Anterior cingulate cortex (tissue), 58 donors: ENCODE measurements around the gene PGA5.

Experiments
- DNase-seq, 58 donors: peaks; one replicate each; lab custom pipeline; 2025; lab: John Stamatoyannopoulos, UW

PGA5 gene

GRCh38 chr11:61264795-61265194, 23.8 kb downstream of the PGA5 start:
- no peak for DNase-seq

- no peak for DNase-seq
These were observed 24.4 kb downstream of the PGA5 start for GRCh38 chr11:61265357-61265756.

DNA sequence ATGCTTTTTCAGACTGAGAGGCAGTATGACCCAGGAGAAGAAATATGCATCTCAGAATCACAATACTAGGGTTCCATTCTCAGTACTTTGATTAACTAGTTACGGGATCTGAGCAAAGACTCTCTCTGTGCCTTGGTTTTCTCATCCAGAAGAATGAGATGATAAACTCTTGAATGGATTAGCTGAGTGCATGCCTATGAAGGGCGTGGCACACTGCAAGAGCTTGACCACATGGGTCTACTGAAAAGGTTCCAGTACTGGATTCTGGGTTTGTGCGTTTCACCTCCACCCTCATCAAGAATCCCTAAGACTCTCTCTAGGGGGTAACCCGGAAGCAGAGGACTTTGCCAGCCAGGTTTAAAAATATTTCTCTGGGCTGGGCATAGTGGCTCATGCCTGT, 25.6 kb downstream of the PGA5 start:
- no peak for DNase-seq

DNA sequence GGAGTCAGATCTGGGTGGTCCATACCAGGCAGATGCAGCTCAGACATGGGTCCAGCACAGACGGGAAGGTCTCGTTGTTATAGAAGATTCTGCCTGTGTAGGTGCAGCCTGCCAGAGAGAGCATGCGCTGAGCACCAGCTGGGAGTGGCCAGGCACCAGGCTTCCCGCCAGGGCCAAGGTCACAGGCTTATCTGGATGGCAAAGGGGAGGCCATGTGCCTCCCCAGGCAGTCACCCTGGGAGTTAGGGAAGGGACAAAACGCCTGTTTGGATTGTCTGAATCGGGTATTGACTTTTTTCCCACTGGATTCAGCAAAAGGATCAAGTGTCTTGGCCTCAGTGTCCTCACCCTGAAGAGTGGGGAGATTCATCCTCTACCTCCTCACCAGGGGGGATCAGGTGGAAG, 26.5 kb downstream of the PGA5 start:
- no peak for DNase-seq

GRCh38 chr11:61268588-61269250, 27.7 kb downstream of the PGA5 start:
- no peak for DNase-seq

DNA sequence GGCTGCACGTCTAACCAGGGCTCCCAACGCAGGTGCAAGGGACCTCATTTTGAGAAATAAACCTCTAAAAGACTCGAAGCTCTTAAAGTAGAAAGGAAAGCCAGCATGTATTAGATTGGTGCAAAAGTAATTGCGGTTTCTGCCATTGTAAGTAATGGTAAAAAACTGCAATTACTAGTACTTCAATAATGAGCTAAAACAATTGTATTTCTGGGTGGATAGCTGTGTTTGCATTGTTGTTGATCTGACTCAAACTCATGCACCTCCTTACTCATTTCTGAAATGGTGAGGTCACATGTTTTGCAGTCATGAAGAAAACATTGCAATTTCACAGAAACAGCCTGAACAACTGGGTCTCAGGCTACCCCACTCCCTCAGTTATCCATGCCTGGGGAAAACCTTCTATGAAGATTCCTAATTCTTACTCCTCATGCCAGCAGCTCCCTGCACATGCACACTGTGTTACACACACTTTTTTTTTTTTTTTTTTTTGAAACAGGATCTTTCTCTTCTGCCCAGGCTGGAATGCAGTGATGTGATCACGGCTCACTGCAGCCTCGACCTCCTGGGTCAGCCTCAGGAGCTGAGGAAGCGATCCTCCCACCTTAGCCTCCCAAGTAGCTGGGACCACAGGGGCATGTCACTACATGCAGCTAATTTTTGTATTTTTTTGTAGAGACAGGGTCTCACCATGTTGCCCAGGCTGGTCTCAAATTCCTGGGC, 29.5 kb downstream of the PGA5 start:
- DNase-seq: no peak

DNA sequence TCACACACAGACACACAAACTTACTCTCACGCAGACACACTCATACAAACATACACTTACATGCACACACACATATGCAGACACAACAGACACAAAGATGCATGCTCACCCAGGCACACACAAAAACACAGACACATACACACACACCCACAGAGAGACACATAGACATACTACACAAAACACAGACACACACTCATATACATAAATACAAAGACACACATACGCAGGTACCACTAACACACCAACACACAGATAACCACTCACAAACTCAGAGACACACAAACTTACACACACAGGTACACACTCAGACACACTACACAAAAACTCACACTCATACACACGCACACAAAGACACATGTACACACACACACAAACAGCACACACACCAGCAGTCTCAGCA, 31.8 kb downstream of the PGA5 start:
- no peak for DNase-seq

DNA sequence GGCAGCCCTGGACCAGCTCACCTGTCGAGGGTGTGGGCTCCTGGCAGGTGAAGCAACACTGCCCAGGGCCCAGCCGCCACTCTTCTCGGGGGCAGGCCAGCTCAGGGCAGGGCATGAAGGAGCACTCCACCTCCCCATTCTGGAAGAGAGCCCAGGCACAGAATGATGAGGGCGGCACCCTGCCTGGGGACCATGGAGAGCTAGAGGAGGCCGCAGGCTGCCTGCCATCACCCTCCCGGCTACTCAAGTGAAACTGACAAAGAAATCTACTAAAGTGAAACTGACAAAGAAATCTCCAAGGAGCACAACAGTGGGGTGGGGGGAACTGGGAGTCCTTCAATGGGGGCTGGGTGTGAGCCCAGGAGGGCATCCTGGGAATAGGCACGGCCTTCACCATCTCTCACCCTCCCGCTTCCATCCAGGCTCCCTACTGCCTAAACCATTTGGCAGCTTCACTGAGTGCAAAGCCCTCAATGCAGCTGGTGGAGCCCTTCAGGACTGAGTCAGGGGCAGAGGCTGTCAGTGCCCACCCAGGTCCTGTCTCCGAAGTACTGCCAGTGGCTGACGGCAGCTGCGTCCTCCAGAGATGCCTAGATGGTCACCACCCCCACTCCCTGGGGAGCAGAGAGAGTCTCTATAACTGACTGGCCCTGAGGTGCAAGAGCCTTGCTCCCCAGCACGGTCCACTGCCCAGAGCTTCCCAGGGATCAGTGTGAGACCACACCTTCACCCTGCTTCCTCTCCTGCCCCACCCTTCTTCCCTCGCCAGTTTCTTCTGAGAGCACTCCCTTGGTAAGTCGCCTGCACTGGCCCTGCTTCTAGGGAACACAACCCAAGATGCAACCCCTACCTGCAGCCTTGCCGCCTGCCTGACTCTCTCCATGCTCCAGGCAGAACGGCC, 32.5 kb downstream of the PGA5 start:
- DNase-seq: peak in 41 of 58 donors; percentile 13 to 86 (median 50)

DNA sequence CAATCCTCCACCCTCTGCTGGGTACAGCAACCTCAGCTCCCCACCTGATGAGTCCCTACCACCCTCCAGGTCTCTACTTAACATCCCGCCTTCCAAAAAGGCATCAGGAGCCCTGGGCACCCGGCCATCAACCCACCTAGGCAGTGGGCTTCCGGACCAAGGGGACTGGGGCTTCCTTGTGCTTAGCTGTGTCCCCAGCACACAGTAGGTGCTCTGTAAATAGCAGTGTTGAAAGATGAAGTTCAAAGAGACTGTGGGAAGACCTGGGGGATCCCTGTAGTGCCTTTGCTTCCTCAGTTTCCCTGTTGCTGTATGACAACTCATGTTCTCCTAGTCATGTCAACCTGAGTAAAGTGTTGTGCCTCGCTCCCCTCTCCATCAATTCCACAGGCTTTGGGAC, 33.1 kb downstream of the PGA5 start:
- no peak for DNase-seq

DNA sequence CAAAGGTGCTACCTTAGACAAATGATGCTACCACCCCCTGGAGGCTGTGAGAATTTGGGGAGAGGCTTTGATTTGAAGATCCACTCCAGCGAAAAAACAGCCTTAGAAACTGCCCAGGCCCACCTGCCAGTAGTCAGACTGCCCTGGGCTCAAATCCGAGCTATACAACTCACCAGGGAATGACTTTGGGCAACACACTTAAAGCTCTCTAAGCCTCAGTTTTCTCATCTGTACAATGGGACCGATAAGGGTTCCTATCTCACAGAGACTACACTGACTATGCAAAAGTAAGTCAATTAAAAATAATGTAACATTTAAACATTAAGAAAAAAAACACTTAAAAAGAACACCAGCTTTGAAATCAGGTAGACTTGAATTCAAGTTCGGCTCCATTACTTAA, 34.2 kb downstream of the PGA5 start:
- DNase-seq: no peak

DNA sequence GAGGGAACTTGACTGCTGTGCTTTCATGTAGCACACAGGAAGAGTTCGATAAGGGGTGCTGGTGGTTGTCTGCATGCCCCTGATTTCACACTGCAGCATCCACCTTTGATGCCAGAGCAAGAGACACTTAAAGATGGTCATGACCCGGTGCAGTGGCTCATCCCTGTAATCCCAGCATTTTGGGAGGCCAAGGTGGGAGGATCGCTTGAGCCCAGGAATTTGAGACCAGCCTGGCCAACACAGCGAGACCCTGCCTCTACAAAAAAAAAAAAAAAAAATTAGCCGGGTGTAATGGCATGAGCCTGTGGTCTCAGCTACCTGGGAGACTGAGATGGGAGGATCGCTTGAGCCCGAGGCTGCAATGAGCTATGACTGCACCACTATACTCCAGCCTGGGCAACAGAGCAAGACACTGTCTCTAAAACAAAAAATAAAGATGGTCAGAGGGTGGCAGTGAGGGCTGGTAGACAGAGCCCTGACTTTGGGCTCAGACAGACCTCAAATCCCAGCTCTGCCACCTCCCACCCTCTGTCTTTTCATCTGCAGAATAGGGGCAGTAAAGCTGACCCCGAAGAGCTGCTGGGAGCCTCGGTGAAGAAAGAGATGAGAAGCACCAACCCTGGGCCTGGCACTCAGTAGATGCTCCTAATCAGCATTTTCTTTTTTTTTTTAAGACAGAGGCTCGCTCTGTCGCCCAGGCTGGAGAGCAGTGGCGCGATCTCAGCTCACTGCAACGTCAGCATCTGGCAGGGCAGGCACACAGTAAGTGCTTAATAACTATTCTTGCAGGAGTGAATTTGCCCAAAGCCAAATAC, 36.4 kb downstream of the PGA5 start:
- DNase-seq: peak in 22 of 58 donors; percentile 11 to 76 (median 36)

DNA sequence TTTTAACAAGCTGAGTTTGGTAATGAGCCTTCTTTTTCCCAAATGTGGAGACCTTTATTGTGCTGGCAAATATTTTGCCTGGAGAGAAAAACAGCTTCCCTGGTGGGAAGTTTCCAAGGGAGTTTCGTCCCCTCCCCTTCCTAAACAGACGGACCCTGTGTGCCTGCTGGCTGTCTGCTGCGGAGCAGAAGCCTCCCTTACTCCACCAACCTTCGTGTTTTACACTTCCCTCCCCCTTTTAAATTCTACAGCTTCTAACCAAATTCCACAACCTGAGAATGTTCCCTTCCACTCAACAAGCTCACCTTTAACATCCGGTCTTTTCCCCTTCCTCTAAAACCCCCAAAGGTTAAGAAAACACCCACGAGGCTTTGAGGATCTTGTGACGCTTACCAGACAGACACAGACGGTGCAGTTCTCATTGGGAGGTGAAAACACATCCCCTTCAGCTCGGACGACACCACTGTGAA, 37.1 kb downstream of the PGA5 start:
- peak in 8 of 58 donors; percentile 35 to 76 (median 54) for DNase-seq

DNA sequence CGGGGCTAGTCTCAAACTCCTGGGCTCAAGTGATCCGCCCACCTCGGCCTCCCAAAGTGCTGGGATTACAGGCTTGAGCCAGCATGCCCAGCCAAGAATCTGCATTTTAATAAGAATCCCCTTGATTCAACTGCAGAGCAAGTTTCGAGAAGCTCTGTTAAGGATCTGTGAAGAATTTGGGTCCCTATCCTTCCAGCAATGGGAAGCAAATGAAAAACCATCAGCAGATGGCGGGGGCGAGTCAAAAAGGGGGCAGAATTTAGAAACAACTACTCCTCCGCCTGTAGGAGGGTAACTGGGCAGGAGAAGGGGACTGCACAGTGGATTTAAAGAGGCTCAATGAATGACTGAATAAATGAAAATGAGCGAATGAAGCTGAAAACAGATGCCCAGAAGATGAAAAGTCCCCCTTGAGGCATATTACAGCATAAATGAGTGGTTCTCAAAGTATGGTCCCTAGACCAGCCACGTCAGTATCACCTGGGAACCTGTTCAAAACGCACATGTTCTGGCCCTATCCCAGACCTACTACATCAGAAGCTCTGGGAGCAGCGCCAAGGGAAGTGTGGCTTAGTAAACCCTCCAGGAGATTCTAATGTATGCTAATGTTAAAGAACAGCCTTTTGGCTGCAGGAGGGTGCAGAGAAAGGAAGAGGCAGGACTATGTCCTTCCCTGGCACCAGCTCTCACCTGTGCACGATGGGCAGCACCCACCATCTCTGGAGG, 39.1 kb downstream of the PGA5 start:
- DNase-seq: peak in 4 of 58 donors; percentile 9 to 18 (median 12)

DNA sequence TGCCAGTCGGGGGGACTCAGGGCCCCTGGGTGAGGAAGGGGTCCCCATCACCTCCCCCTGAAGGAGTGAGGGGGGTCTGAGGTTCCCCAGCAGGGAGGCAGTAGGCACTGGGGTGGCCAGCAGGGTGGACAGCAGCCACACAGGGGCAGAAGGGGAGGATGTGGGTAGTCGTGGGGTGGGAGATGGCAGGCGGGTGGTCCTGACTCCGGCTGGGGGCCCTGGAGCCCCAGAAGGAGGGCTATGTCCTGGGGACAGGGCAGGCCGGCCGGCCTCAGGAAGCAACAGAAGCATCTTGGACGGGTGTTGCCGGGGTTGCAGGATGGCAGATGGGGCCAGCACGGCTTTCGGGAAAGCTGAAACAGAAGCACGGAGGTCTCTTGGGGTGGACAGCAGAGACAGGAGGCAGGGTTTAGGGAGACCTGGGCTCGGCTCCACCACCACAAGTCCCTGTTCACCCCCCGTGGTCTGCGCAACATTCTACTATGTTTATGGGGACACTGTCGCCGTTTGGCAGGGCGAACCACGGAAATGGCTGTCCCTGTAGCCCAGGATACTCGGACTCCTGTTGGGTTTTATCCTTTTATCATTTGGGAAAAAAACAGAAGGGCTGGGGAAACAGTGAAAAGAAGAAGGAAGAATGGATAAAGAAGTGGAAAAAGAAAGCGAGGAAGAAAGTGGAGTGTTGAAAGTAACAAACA, 40.1 kb downstream of the PGA5 start:
- no peak for DNase-seq

GRCh38 chr11:61281581-61282250, 40.7 kb downstream of the PGA5 start:
- DNase-seq: peak in 2 of 58 donors; percentile 17 to 23

DNA sequence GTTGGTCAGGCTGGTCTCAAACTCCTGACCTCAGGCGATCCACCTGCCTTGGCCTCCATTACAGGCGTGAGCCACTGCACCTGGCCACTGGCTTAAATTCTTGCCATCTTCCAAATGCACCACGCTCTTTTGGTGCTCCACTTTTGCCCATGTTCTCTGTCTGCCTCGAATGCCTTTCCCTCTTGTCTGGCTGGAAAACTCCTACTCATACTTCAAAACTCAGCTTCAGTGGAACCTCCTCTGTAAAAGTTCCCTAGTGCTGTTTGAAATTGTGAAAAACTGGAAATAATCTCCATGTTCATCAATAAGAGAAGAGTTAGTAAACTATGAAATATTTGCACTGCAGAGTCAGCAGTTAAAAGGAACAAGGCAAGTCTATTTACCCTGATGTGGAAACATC, 42.6 kb downstream of the PGA5 start:
- no peak for DNase-seq

- DNase-seq: no peak
These were observed 46.5 kb downstream of the PGA5 start for GRCh38 chr11:61287338-61287977.
